HFFc6 (cell line): Measurements from ENCODE around the gene URB1. TPM values are rescaled to one million over a fixed set of nuclear protein-coding genes. Genes with fewer than 3 reads are reported as not detected.

Source experiments
- DNase-seq: peaks from one replicate; pipeline ENCODE4 v3.0.0-alpha.2; 2018
- H3K27ac Mint-ChIP-seq: 2 replicates; pipeline ENCODE4 v1.8.0; 2020; ENCODE audit warnings: mild to moderate bottlenecking, mixed read lengths
- H3K27me3 Mint-ChIP-seq: 2 replicates; pipeline ENCODE4 v1.8.0; 2021; ENCODE audit warnings: mild to moderate bottlenecking, moderate library complexity, mixed read lengths; ENCODE audit not compliant: insufficient read depth
- H3K36me3 Mint-ChIP-seq: 2 replicates; pipeline ENCODE4 v1.8.0; 2021; ENCODE audit warnings: low read depth, mixed read lengths
- H3K4me1 Mint-ChIP-seq: 2 replicates; pipeline ENCODE4 v1.8.0; 2020; ENCODE audit warnings: low read depth, mixed read lengths
- H3K4me3 Mint-ChIP-seq: 2 replicates; pipeline ENCODE4 v1.8.0; 2020; ENCODE audit warnings: mild to moderate bottlenecking, moderate library complexity, mixed read lengths
- H3K9me3 Mint-ChIP-seq: 2 replicates; pipeline ENCODE4 v1.8.0; 2020; ENCODE audit warnings: mild to moderate bottlenecking, mixed read lengths
- total RNA-seq, 6 experiments: library from RNA; stranded (reverse); fragmentation: NEBNext Ultra II Directional; extraction: Animal tissue kit (Norgen Biotek cat#: 25700); gene quantifications; 2 replicates in 1 of 6; 3 replicates in 5 of 6; pipeline ENCODE4 v1.2.3, GENCODE V29; 2021
- TF ChIP-seq, protein P1 (sequence below): fragments of 200-600 bp; sonication (generic); IDR thresholded peaks from 2 replicates; pipeline ENCODE4 v1.5.0; 2021; ENCODE audit warnings: antibody characterized with exemption, mild to moderate bottlenecking

The URB1 gene
- total RNA-seq, 6 experiments from 2014 or later, result 18.4 to 27.0 (median 22.4) TPM

- Mint-ChIP-seq H3K4me3 (no peak overlapping the region), H3K27me3 (no peaks in the 10 kb centered on the region; the same call in none of the 2 replicates), H3K9me3 (no peaks in the 10 kb centered on the region), H3K27ac (no peak overlapping the region), H3K4me1 (no peaks in the 10 kb centered on the region), H3K36me3 (peaks cover 35% of the 10 kb centered on the region)
- no peak for DNase-seq
- TF ChIP-seq, protein P1, sequence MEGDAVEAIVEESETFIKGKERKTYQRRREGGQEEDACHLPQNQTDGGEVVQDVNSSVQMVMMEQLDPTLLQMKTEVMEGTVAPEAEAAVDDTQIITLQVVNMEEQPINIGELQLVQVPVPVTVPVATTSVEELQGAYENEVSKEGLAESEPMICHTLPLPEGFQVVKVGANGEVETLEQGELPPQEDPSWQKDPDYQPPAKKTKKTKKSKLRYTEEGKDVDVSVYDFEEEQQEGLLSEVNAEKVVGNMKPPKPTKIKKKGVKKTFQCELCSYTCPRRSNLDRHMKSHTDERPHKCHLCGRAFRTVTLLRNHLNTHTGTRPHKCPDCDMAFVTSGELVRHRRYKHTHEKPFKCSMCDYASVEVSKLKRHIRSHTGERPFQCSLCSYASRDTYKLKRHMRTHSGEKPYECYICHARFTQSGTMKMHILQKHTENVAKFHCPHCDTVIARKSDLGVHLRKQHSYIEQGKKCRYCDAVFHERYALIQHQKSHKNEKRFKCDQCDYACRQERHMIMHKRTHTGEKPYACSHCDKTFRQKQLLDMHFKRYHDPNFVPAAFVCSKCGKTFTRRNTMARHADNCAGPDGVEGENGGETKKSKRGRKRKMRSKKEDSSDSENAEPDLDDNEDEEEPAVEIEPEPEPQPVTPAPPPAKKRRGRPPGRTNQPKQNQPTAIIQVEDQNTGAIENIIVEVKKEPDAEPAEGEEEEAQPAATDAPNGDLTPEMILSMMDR, result no peak
Measured at GRCh38 chr21:32320726-32321125, 72.1 kb downstream of the URB1 start.

DNA sequence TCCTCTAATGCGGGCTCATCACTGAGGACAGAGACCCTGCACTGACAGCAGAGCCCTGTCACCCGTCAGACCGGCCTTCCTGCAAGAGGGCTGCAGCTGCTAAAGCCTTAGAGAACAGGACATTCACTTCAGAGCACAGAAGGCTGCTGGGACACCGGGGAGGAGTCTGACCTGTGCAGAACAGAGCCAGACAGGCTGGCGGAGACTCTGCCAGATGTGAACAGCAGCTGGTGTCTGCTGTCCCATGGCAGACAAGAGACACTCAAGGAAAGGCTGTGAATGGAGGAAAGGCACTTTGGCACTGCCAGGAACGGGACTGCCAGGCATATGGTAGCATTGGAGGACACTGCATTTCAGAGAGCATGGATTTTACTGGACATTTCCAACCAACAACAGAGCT is 72.8 kb downstream of the URB1 start:
- no peak overlapping the region for H3K27ac Mint-ChIP-seq

GRCh38 chr21:32319012-32319411 is 73.8 kb downstream of the URB1 start:
- no peaks in the 10 kb centered on the region for H3K9me3 Mint-ChIP-seq
- H3K4me3 Mint-ChIP-seq, result no peak overlapping the region
- H3K36me3 Mint-ChIP-seq, result peaks cover 19% of the 10 kb centered on the region
- no peak overlapping the region for H3K27ac Mint-ChIP-seq
- DNase-seq, result no peak
- H3K27me3 Mint-ChIP-seq, result no peaks in the 10 kb centered on the region; the same call in 1 of the 2 replicates
- TF ChIP-seq, protein P1, result no peak
- H3K4me1 Mint-ChIP-seq, result no peaks in the 10 kb centered on the region

More for the DNA sequence above, 72.8 kb downstream of the URB1 start:
- no peaks in the 10 kb centered on the region for H3K9me3 Mint-ChIP-seq
- H3K36me3 Mint-ChIP-seq, result peaks cover 28% of the 10 kb centered on the region
- H3K4me1 Mint-ChIP-seq, result no peaks in the 10 kb centered on the region
- DNase-seq, result no peak
- no peak overlapping the region for H3K4me3 Mint-ChIP-seq
- TF ChIP-seq, protein P1, result no peak
- H3K27me3 Mint-ChIP-seq, result no peaks in the 10 kb centered on the region; the same call in 1 of the 2 replicates

GRCh38 chr21:32317726-32318125 is 75.1 kb downstream of the URB1 start:
- no peak overlapping the region for H3K4me3 Mint-ChIP-seq
- H3K36me3 Mint-ChIP-seq, result peaks cover 21% of the 10 kb centered on the region

GRCh38 chr21:32316361-32317215 is 76.2 kb downstream of the URB1 start:
- peaks cover 24% of the 10 kb centered on the region for H3K36me3 Mint-ChIP-seq

More at GRCh38 chr21:32317726-32318125, 75.1 kb downstream of the URB1 start:
- Mint-ChIP-seq H3K4me1 (no peaks in the 10 kb centered on the region), H3K27ac (no peak overlapping the region), H3K9me3 (no peaks in the 10 kb centered on the region), H3K27me3 (no peaks in the 10 kb centered on the region; the same call in 1 of the 2 replicates)
- no peak for DNase-seq
- TF ChIP-seq, protein P1, result no peak

More at GRCh38 chr21:32316361-32317215, 76.2 kb downstream of the URB1 start:
- DNase-seq, result no peak
- Mint-ChIP-seq H3K27ac (no peak overlapping the region), H3K9me3 (no peaks in the 10 kb centered on the region), H3K4me3 (no peak overlapping the region), H3K27me3 (no peaks in the 10 kb centered on the region; the same call in 1 of the 2 replicates), H3K4me1 (no peaks in the 10 kb centered on the region)
- TF ChIP-seq, protein P1, result no peak
